HAP-1 (cell line): Measurements from ENCODE around the gene IL1RAPL1.

Experiments
- DNase-seq, 2 experiments: peaks; one replicate each; pipeline ENCODE4 v3.0.0-alpha.2; 2016 to 2020; ENCODE audit warnings: low spot score in 2 of 2
- H3K27me3 ChIP-seq: fragments of 250-450 bp; sonication (Bioruptor Pico); 2 replicates; pipeline ENCODE4 v1.5.1; 2020; ENCODE audit warnings: low read depth, mild to moderate bottlenecking, moderate library complexity
- H3K36me3 ChIP-seq: fragments of 250-450 bp; sonication (Bioruptor Pico); replicated peaks from 2 replicates; pipeline ENCODE4 v1.5.1; 2020; ENCODE audit warnings: mild to moderate bottlenecking
- H3K4me1 ChIP-seq: fragments of 250-450 bp; sonication (Bioruptor Pico); 2 replicates; pipeline ENCODE4 v1.5.1; 2020; ENCODE audit warnings: mild to moderate bottlenecking
- H3K4me3 ChIP-seq: fragments of 250-450 bp; sonication (Bioruptor Pico); 2 replicates; pipeline ENCODE4 v1.5.1; 2020; ENCODE audit warnings: mild to moderate bottlenecking, moderate library complexity
- H3K9me3 ChIP-seq: fragments of 250-450 bp; sonication (Bioruptor Pico); 2 replicates; pipeline ENCODE4 v1.5.1; 2020; ENCODE audit warnings: mild to moderate bottlenecking, moderate library complexity
- in situ Hi-C: fragments of 300-500 bp; cut with MboI; formaldehyde crosslinking; loops from 3 replicates; pipeline ENCODE4 v1.14.3; 2020; ENCODE audit warnings: low sequenced_read_pairs, inconsistent platforms, mixed read lengths

The IL1RAPL1 gene

DNA sequence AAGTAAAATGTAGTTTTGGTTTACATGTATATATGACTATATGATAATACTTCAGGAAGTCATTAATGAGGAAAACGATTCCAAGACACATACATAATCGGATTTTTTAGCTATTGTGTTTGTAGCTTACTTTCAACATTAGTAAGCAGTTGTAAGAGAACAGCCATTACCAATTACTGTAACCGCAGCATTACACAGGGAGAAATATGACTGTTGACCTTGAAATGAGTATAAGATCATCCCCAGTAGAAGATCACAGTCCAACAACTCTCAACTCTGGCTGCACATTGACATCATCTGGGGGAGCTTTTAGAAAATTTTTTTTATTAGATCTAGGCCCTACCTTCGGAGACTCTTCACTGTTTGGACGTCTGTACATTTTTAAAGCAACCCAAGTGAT lies 866.1 kb downstream of the IL1RAPL1 start:
- no peak for DNase-seq
- H3K4me3 ChIP-seq, result no peak overlapping the region
- H3K27me3 ChIP-seq, result no peaks in the 10 kb centered on the region
- no peaks in the 10 kb centered on the region for H3K4me1 ChIP-seq
- in situ Hi-C loops, result no loop called here
- no peaks in the 10 kb centered on the region for H3K9me3 ChIP-seq
- H3K36me3 ChIP-seq, result no peaks in the 10 kb centered on the region

DNA sequence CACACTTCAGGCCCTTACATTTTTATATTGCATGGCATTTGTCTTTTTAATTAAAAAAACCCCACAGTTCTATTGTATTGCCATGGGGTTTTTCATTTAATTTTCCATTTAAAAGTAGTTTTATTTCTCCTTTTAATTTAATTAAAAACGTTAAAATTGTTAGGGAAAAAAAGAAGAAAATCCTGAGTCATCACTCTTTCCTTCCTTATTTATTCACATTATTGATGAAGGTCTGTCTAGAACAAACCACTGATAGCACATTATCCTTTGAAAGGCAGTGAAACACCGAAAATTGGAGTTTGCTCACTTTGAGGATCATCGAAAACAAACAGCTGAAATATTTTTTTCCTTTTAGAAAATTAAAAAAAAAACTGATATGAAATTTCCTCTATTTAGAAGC lies 868.5 kb downstream of the IL1RAPL1 start:
- no peaks in the 10 kb centered on the region for H3K9me3 ChIP-seq
- in situ Hi-C loops, result no loop called here
- H3K27me3 ChIP-seq, result no peaks in the 10 kb centered on the region
- H3K4me3 ChIP-seq, result no peak overlapping the region
- H3K36me3 ChIP-seq, result no peaks in the 10 kb centered on the region
- no peaks in the 10 kb centered on the region for H3K4me1 ChIP-seq
- no peak for DNase-seq

DNA sequence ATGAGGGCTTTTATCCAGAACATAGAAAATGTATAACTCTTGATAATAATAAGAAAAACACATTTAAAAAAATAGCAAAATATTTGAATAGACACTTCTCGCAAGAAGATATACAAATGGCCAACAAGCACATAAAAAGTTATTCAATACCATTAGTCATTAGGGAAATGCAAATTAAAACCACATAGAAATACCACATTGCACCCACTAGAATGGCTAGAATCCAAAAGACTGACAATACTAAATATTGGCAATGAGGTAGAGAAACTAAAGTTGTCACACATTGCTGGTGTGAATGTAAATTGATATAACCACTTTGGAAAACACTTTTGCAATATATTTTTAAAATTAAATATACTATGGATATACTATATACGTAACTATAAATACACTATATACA lies 873.8 kb downstream of the IL1RAPL1 start:
- Histone ChIP-seq H3K27me3 (no peaks in the 10 kb centered on the region), H3K4me1 (no peaks in the 10 kb centered on the region), H3K36me3 (no peaks in the 10 kb centered on the region), H3K9me3 (no peaks in the 10 kb centered on the region), H3K4me3 (no peak overlapping the region)
- in situ Hi-C loops, result no loop called here
- no peak for DNase-seq

DNA sequence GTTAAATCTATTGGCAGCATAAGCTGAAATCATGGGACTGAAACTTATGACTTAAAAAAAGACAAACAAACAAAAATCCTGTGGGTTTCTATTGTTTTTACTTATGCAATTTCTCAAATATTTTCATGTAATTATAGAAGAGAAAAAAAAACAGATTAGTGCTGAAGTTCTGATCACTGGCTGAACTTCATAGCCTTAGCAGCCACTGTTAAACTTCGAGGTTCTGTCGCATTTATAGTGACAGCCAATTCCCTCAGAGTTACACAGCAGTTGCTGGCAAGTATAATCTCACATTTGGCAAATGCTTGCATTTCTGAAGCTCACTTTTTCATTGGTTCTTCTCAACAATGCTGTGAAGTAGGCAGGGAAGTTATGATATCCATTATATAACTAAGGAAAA lies 879.2 kb downstream of the IL1RAPL1 start:
- DNase-seq, result no peak
- no peaks in the 10 kb centered on the region for H3K9me3 ChIP-seq
- H3K4me1 ChIP-seq, result peaks cover 5% of the 10 kb centered on the region
- H3K27me3 ChIP-seq, result no peaks in the 10 kb centered on the region
- no peak overlapping the region for H3K4me3 ChIP-seq
- no peaks in the 10 kb centered on the region for H3K36me3 ChIP-seq
- in situ Hi-C loops, result no loop called here

DNA sequence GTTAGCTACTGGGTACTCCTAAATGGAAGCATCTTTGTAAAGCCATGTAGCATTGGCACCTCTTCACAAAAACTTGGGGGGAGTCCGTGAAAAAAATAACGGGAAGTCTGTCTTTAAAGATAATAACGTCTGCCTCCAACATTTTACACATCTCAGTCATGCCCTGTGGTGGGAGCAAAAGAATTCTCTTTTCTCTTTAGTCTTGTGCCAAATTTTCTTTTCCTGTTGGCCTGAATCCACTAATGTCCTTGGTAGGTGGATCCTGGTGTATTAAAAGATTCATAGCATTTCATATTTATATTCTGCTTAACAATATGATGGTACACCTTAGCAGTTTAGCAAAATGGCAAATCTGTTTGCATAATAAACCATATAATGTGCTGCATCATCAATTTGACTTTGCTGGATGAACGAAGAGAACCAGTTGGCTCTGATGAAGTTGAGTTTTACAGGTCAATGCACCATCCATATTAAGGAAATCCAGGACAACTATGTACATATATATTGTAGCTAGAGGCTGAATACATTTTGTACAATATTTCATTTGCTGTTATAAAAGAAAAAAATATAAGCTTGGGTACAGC lies 881.8 kb downstream of the IL1RAPL1 start:
- Histone ChIP-seq H3K4me3 (no peak overlapping the region), H3K4me1 (peaks cover 5% of the 10 kb centered on the region), H3K27me3 (no peaks in the 10 kb centered on the region), H3K36me3 (no peaks in the 10 kb centered on the region), H3K9me3 (no peaks in the 10 kb centered on the region)
- no peak for DNase-seq
- in situ Hi-C loops, result no loop called here

DNA sequence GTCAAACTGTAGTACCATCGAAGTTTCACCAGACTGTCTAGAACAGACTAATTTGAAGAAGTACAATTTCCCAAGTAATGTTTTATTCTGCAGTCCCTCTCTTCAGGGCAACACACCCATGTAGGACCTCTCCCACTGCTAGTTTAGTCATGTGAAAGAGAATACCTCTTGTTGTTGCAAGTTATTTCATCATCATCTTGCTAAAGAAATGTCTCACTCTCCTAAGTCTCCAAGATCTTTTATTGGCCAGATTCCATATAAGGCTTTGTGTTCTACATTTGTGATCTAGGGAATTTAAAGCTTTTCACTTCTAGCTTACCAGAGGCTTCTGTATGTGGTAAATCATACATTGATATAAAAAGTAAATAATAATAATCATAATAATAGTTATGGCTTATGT lies 882.8 kb downstream of the IL1RAPL1 start:
- in situ Hi-C loops, result no loop called here

DNA sequence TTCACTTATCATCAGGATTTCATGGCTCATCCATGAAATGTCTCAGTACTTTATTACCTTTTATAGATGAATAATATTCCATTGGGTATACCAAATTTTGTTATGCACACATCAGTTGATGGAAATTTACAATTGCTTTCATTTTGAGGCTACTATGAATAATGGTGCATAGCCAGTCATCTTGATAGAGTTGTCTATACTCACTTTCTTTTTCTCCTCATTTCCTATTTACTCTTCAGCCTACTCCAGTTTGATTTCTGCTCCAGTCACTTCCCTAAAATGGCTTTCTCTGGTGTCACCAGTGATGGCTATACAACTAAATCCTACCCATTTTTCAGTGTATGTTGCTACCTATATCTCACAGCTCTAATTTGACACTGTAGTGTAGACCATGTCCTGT lies 884.6 kb downstream of the IL1RAPL1 start:
- H3K36me3 ChIP-seq, result no peaks in the 10 kb centered on the region
- no peaks in the 10 kb centered on the region for H3K27me3 ChIP-seq
- in situ Hi-C loops, result no loop called here
- H3K4me1 ChIP-seq, result peaks cover 5% of the 10 kb centered on the region
- DNase-seq, result no peak
- H3K9me3 ChIP-seq, result no peaks in the 10 kb centered on the region
- H3K4me3 ChIP-seq, result no peak overlapping the region

More for the DNA sequence above, 882.8 kb downstream of the IL1RAPL1 start:
- no peaks in the 10 kb centered on the region for H3K27me3 ChIP-seq
- no peak overlapping the region for H3K4me3 ChIP-seq
- no peaks in the 10 kb centered on the region for H3K36me3 ChIP-seq
- DNase-seq, result no peak
- H3K4me1 ChIP-seq, result peaks cover 5% of the 10 kb centered on the region
- no peaks in the 10 kb centered on the region for H3K9me3 ChIP-seq

DNA sequence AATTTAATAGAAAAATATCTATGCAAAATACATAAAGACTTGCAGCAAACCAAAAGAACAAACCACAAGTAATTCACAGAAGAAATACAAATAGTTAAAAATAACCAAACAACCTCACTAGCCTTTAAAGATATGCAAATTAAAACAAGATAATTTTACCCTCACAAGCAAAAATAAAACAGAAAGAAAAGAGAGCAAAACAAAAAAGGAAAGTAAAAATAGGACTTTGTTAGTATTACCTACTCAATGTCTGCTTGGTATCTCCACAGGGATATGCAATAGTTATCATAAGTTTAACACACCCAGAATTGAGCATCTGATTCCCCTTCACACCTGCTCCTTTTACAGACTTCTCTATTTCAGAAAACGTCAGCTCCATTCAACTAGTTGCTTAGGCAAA lies 890.6 kb downstream of the IL1RAPL1 start:
- Histone ChIP-seq H3K36me3 (no peaks in the 10 kb centered on the region), H3K4me3 (peak overlapping the region; percentile 18), H3K27me3 (no peaks in the 10 kb centered on the region), H3K4me1 (no peaks in the 10 kb centered on the region), H3K9me3 (no peaks in the 10 kb centered on the region)
- DNase-seq, result no peak
- in situ Hi-C loops, result no loop called here

DNA sequence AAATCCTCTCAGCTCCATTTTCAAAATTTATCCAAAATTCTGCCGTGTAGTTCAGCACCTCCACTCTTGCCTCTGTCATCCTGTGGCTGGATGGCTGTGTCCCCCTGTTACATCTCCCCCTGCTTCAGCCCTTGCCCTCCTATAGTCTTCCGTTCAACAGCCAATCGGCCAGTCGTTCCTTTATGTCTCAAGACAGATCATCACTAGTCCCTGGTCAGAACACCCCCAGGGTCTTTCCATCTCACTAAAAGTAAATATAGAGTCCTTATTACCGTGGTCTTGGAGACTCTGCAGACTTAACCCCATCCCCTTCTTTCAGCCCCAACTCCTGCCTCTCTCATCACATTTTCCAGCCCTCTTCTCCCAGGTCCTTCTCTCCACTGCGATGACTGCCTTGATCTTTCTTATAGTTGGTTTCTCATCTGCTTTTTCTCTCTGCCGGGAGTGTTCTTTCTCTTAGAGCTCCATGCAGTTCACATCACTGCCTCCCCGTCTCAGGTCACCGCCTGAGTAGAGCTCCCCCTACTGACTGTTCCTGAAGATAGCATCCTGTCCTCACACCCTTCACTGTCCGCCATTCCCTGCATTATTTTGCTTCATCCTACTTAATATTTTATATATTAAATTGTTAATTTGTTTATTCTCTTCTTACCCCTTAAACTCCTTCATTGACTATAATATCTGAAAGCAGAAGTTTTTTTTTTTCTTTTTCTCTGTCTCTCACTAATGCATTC lies 891.3 kb downstream of the IL1RAPL1 start:
- H3K27me3 ChIP-seq, result no peaks in the 10 kb centered on the region
- no peaks in the 10 kb centered on the region for H3K36me3 ChIP-seq
- in situ Hi-C loops, result no loop called here
- no peaks in the 10 kb centered on the region for H3K4me1 ChIP-seq
- H3K4me3 ChIP-seq, result peak overlapping the region; percentile 18
- DNase-seq, result peak; percentile 74 to 81
- no peaks in the 10 kb centered on the region for H3K9me3 ChIP-seq

DNA sequence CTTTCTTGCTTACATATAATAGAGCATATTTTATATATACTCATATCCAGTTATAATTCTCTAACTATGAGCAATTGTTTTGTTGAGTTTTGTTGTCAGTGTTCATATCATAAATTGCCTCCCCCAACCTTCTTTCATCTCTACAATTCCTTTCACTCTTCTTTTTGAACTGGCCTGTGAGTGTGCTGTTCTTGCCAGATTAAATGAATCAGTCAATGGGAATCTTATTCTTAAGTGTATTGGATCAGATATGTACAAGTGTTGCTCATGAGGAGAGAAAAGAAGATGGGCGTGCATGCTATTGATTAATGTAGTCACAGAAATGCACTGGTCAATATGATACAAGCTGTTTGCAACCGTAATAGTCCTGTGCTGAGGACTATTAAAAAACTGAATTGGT lies 900.0 kb downstream of the IL1RAPL1 start:
- DNase-seq, result no peak
- in situ Hi-C loops, result no loop called here
- H3K27me3 ChIP-seq, result no peaks in the 10 kb centered on the region
- no peaks in the 10 kb centered on the region for H3K36me3 ChIP-seq
- H3K4me1 ChIP-seq, result no peaks in the 10 kb centered on the region
- H3K9me3 ChIP-seq, result no peaks in the 10 kb centered on the region
- no peak overlapping the region for H3K4me3 ChIP-seq

DNA sequence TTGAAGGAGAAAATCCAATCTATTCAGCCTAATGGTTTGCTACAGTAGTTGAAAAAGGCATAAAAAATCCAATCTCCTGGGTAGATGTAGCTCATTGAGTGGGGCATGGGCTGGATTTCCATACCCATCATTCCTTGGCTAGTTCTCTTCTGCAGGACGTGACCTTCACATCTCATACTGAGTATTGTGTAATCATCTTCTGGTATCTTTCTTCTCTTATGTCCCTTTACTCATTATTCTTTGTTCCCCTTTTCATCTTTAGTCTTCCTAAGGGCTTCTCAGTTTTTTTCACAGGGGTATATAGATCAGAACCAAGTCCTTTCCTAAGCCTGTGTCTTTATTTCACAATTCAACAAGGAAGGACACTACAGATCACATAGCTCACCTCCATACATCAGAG lies 900.5 kb downstream of the IL1RAPL1 start:
- no peak for DNase-seq
- in situ Hi-C loops, result no loop called here
- no peak overlapping the region for H3K4me3 ChIP-seq

DNA sequence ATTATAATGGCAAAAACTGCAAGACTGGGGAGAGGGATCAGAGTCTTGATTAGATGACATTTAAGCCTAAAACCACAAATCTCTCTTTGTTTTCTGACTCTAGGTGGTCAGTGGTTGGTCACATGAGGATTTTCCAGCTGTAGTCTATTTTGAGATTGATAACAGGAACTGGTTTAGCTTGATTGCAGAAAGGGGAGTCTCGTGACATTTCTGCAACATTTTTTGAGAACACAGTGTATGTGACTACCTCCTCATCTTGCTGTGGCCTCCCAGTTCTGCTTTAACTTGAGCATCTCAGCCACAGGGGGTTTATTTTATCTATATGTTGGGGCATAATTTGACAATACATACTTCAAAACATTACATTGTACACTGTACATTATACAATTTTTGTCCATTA lies 901.7 kb downstream of the IL1RAPL1 start:
- no peak for DNase-seq
- no peaks in the 10 kb centered on the region for H3K4me1 ChIP-seq

More for the DNA sequence above, 900.5 kb downstream of the IL1RAPL1 start:
- no peaks in the 10 kb centered on the region for H3K4me1 ChIP-seq
- no peaks in the 10 kb centered on the region for H3K9me3 ChIP-seq
- no peaks in the 10 kb centered on the region for H3K36me3 ChIP-seq
- H3K27me3 ChIP-seq, result no peaks in the 10 kb centered on the region

DNA sequence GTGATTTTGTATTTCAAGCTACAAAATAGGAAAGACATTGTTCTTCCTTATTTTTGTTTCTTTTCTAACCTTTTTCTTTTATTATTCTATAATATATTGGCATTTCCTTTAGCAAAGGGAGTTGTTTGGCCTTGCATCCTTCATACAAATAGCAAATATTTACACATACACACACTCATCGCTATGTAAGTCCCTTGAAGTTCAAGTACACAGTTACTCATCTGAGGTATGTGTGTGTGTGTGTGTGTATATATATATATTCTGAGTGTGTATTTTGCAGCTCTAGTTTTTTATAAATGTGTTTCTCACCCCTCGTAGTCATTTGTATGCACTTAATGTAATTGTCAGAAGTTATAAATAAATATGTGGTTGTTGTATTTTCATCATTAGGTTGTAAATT lies 903.4 kb downstream of the IL1RAPL1 start:
- H3K9me3 ChIP-seq, result no peaks in the 10 kb centered on the region
- no peaks in the 10 kb centered on the region for H3K27me3 ChIP-seq
- H3K4me1 ChIP-seq, result no peaks in the 10 kb centered on the region
- H3K36me3 ChIP-seq, result no peaks in the 10 kb centered on the region
- DNase-seq, result no peak
- in situ Hi-C loops, result no loop called here
- H3K4me3 ChIP-seq, result no peak overlapping the region

More for the DNA sequence above, 901.7 kb downstream of the IL1RAPL1 start:
- H3K4me3 ChIP-seq, result no peak overlapping the region
- no peaks in the 10 kb centered on the region for H3K36me3 ChIP-seq
- H3K9me3 ChIP-seq, result no peaks in the 10 kb centered on the region
- H3K27me3 ChIP-seq, result no peaks in the 10 kb centered on the region
- in situ Hi-C loops, result no loop called here

DNA sequence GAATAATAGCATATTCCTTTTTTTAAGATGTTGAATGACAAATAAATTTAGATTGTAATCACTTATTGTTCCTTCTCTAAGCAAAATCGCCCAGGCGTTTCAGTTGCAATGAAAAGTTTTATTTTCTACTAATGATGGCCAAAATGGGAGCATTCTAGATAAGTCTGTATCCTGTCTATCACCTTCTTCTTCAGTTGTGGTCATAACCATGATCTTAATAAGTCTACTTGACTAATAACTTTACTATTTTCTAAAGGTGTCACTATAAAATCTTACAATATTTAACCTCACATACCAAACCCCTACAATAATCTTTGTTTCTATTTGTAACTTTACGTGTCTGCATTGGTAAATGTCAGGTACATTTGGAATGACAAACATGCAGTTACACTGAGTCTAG lies 904.4 kb downstream of the IL1RAPL1 start:
- DNase-seq, result no peak
- Histone ChIP-seq H3K27me3 (no peaks in the 10 kb centered on the region), H3K4me1 (no peaks in the 10 kb centered on the region)

More for the DNA sequence above, 904.4 kb downstream of the IL1RAPL1 start:
- Histone ChIP-seq H3K36me3 (no peaks in the 10 kb centered on the region), H3K4me3 (no peak overlapping the region), H3K9me3 (no peaks in the 10 kb centered on the region)
- in situ Hi-C loops, result no loop called here
